ENCODE data around the gene RGS7.

The RGS7 gene

GRCh38 chr1:240820816-240821215 is 536.2 kb downstream of the RGS7 start:
- no peaks in the 10 kb centered on the region for H3K36me3 ChIP-seq
- no peak for TF ChIP-seq CTCF (IDR thresholded peaks at IDR 0.05; ENCODE audit: low read depth, low read length)
- no peak overlapping the region for H3K4me3 ChIP-seq (ENCODE audit: low read depth, low read length)
- no peaks in the 10 kb centered on the region for H3K27me3 ChIP-seq (ENCODE audit: insufficient read depth, low read depth, severe bottlenecking)
- H3K9me3 ChIP-seq (ENCODE audit: severe bottlenecking): no peaks in the 10 kb centered on the region
- H3K27ac ChIP-seq: no peak overlapping the region
- no peak for DNase-seq

- no peak for TF ChIP-seq CTCF (IDR thresholded peaks at IDR 0.05; ENCODE audit: low read depth, low read length)
- no peak overlapping the region for H3K4me3 ChIP-seq (ENCODE audit: low read depth, low read length)
- no peaks in the 10 kb centered on the region for H3K36me3 ChIP-seq
- no peak for DNase-seq
- H3K9me3 ChIP-seq (ENCODE audit: severe bottlenecking): no peaks in the 10 kb centered on the region
- H3K27ac ChIP-seq: no peak overlapping the region
- H3K27me3 ChIP-seq (ENCODE audit: insufficient read depth, low read depth, severe bottlenecking): no peaks in the 10 kb centered on the region
Measured at GRCh38 chr1:240816472-240816871, 540.5 kb downstream of the RGS7 start.

GRCh38 chr1:240813720-240814119 is 543.3 kb downstream of the RGS7 start:
- Histone ChIP-seq H3K27me3 (ENCODE audit: insufficient read depth, low read depth, severe bottlenecking) (no peaks in the 10 kb centered on the region), H3K27ac (no peak overlapping the region), H3K36me3 (no peaks in the 10 kb centered on the region), H3K9me3 (ENCODE audit: severe bottlenecking) (no peaks in the 10 kb centered on the region), H3K4me3 (ENCODE audit: low read depth, low read length) (no peak overlapping the region)
- no peak for TF ChIP-seq CTCF (IDR thresholded peaks at IDR 0.05; ENCODE audit: low read depth, low read length)
- DNase-seq: no peak

GRCh38 chr1:240811256-240811655 is 545.7 kb downstream of the RGS7 start:
- no peak overlapping the region for H3K27ac ChIP-seq
- H3K9me3 ChIP-seq (ENCODE audit: severe bottlenecking): no peaks in the 10 kb centered on the region
- H3K27me3 ChIP-seq (ENCODE audit: insufficient read depth, low read depth, severe bottlenecking): no peaks in the 10 kb centered on the region
- no peaks in the 10 kb centered on the region for H3K36me3 ChIP-seq
- no peak for TF ChIP-seq CTCF (IDR thresholded peaks at IDR 0.05; ENCODE audit: low read depth, low read length)
- DNase-seq: no peak
- no peak overlapping the region for H3K4me3 ChIP-seq (ENCODE audit: low read depth, low read length)

- no peaks in the 10 kb centered on the region for H3K9me3 ChIP-seq (ENCODE audit: severe bottlenecking)
- no peaks in the 10 kb centered on the region for H3K36me3 ChIP-seq
- no peaks in the 10 kb centered on the region for H3K27me3 ChIP-seq (ENCODE audit: insufficient read depth, low read depth, severe bottlenecking)
- no peak for DNase-seq
- no peak overlapping the region for H3K4me3 ChIP-seq (ENCODE audit: low read depth, low read length)
- TF ChIP-seq CTCF (IDR thresholded peaks at IDR 0.05; ENCODE audit: low read depth, low read length): no peak
- H3K27ac ChIP-seq: no peak overlapping the region
Measured at GRCh38 chr1:240808381-240808780, 548.6 kb downstream of the RGS7 start.

GRCh38 chr1:240806200-240806745 is 550.7 kb downstream of the RGS7 start:
- no peak for DNase-seq

More at GRCh38 chr1:240806200-240806745, 550.7 kb downstream of the RGS7 start:
- no peak for TF ChIP-seq CTCF (IDR thresholded peaks at IDR 0.05; ENCODE audit: low read depth, low read length)
- Histone ChIP-seq H3K4me3 (ENCODE audit: low read depth, low read length) (no peak overlapping the region), H3K27me3 (ENCODE audit: insufficient read depth, low read depth, severe bottlenecking) (no peaks in the 10 kb centered on the region), H3K27ac (no peak overlapping the region), H3K9me3 (ENCODE audit: severe bottlenecking) (no peaks in the 10 kb centered on the region), H3K36me3 (no peaks in the 10 kb centered on the region)

Data from WERI-Rb-1 (cell line).